Coronary artery (tissue), 2 donors: Measurements from ENCODE around the gene DACT2.

Experiments
- DNase-seq: peaks from one replicate; pipeline ENCODE4 v3.0.0-alpha.2; 2017; ENCODE audit warnings: low spot score
- H3K27ac ChIP-seq, 2 donors: fragments of 200-600 bp; sonication (generic); one replicate each; pipeline ENCODE4 v1.5.1; 2016 to 2019
- H3K4me3 ChIP-seq: fragments of 200-600 bp; sonication (generic); 2 replicates; pipeline ENCODE4 v1.5.1; 2016; ENCODE audit warnings: mild to moderate bottlenecking, moderate library complexity
- CTCF ChIP-seq: fragments of 200-600 bp; sonication (generic); IDR thresholded peaks from one replicate; pipeline ENCODE4 v1.5.1; 2019; ENCODE audit warnings: antibody characterized with exemption

The DACT2 gene

GRCh38 chr6:168308390-168309144 is 11.0 kb downstream of the DACT2 start:
- Histone ChIP-seq H3K4me3 (no peak overlapping the region), H3K27ac (no peak overlapping the region)
- no peak for TF ChIP-seq CTCF
- no peak for DNase-seq

GRCh38 chr6:168307695-168308021 is 11.9 kb downstream of the DACT2 start:
- H3K27ac ChIP-seq: no peak overlapping the region
- TF ChIP-seq CTCF: no peak

DNA sequence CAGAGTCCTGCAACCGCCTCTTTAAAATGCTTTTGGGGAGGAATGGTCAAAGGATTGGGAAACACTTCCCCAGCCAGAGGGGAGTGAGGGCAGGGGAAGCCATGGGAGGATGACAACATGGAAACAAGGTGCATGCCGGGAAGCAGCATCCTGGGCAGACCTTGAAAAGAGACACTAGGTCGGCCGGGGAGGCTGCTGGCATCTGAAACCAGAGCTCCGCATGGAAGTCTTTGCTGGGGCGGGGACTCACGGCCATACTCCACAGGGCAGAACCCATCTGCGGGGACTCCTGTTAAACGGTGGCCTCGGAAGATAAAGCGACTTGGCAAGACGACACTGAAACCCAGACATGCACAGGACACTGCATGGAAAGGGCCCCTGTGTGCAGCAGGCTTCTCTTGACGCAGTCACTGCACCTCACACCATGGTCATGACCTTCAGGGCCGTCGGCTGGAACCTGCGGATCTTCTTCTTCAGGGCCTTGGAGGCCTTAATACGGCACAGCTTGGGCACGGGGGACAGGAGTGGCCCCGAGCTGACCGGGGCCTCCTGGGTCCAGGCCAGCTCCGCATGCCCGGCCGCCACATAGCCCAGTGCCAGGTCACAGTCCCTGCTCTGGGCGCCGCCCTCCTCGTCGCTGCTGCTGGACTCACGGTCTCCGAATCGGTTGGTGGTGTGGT is 12.4 kb downstream of the DACT2 start:
- no peak for TF ChIP-seq CTCF
- DNase-seq: no peak
- no peak overlapping the region for H3K4me3 ChIP-seq
- H3K27ac ChIP-seq: no peak overlapping the region

More at GRCh38 chr6:168307695-168308021, 11.9 kb downstream of the DACT2 start:
- no peak overlapping the region for H3K4me3 ChIP-seq
- DNase-seq: no peak

DNA sequence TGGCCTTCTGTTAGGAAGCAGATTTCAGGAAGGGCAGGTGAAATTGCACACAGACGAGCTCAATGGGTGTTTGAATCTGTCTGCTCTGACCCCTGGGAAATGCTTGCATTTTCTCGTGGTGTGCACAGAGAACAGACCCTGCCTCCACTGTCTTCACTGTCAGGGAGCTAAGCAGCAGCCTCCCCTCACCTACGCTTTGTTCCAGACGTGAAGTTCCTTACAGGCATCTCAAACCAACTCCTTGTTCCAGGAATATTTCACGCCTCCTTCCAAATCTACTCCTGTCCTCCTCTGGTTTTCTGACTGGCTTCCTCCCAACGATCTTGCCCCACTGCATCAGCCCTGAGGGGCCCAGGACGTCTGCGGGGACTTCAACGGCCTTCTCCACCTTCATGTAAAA is 13.7 kb downstream of the DACT2 start:
- Histone ChIP-seq H3K4me3 (no peak overlapping the region), H3K27ac (no peak overlapping the region)
- no peak for DNase-seq
- TF ChIP-seq CTCF: no peak

- DNase-seq: no peak
- TF ChIP-seq CTCF: no peak
- no peak overlapping the region for H3K27ac ChIP-seq
- H3K4me3 ChIP-seq: no peak overlapping the region
Observed at GRCh38 chr6:168305096-168305749, 14.4 kb downstream of the DACT2 start.

GRCh38 chr6:168304752-168305015 is 14.9 kb downstream of the DACT2 start:
- Histone ChIP-seq H3K27ac (no peak overlapping the region), H3K4me3 (no peak overlapping the region)
- no peak for TF ChIP-seq CTCF
- DNase-seq: no peak
